Measurements from ENCODE around the gene PYGB.
A peak's percentile ranks its signal among the peaks of the same experiment; 100 is the strongest.

The PYGB gene

DNA sequence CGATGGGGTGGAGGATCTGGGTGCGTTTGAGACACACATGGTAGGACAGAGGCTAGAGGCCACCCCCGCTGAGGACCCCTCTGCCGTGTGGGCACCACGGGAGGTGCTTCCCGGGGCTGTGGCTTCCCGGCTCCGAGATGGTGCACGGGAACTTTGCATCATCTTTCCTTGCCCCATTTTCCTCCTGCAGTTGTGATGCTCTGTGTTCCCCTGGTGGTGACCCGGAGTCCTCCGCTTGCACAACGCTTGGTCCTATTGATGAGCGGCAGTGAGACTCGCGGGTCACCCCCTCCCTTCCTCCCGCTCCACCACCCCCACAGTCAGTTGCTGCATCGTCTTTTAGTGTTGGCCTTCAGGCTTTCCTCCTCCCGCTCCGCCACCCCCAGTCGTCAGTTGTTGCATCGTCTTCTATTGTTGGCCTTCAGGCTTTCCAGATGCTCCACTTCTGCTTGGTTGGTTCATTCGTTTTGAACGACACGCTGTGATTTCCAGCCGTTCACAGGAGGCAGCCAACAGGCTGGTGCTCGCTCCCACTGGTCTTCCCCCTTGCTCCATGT is 37.3 kb downstream of the PYGB start:
- ATAC-seq (no peak), DNase-seq (no peak)
- peak overlapping the region in 1 of 2 donors; percentile 83 for H3K27ac Mint-ChIP-seq
- H3K4me3 Mint-ChIP-seq, result no peak overlapping the region
- H3K4me1 Mint-ChIP-seq, result peaks cover 5% of the 10 kb centered on the region
- no peaks in the 10 kb centered on the region for H3K9me3 Mint-ChIP-seq
- H3K27me3 Mint-ChIP-seq, result no peaks in the 10 kb centered on the region

DNA sequence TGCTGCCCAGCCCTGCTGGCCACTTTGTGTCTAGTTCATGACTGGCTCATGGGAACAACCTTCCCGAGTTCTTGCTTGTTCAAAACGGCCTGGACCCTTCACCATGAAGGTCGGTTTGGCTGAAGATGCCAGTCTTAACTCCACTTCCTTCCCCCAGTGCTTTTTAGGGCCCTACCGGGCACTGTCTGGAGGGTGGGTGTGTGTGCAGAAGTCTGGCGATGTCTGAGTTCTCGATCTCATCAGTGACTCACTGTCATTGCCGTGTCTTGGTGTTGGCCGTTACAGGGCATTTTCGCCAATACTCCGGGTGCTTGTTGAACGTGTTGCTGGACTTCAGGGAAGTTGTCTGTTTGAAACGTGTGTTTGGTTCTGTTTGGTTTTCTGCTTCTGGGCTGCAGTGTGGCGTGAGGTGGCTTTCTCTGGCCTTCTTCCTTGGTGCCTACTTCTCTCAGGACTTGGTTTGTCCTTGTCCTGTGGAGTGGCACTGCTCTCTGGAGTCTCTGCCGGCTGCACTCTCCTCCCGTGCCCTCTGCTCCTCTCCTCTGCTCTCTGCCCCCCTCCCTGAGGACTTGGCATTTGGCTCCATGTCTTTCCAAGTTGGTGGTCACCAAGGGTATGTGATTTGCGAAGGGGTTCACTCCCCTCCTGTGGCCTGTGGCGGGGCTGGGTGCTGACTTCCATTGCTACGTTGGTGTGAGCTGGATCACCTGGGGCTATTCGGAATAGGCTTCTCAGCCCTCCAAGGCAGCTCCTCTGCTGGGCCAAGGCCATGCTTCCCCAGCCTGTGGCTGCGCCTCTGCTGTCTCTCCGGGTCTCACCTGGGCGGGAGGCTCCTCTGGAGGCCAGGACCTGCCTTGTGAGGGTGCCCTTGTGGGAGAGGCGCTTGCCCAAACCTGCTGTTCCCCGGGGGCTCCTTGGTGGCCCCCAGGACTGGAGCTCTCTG is 38.2 kb downstream of the PYGB start:
- Mint-ChIP-seq H3K27ac (no peak overlapping the region), H3K4me3 (no peak overlapping the region), H3K4me1 (peaks cover 5% of the 10 kb centered on the region), H3K27me3 (no peaks in the 10 kb centered on the region), H3K9me3 (no peaks in the 10 kb centered on the region)
- ATAC-seq, result no peak
- no peak for DNase-seq

DNA sequence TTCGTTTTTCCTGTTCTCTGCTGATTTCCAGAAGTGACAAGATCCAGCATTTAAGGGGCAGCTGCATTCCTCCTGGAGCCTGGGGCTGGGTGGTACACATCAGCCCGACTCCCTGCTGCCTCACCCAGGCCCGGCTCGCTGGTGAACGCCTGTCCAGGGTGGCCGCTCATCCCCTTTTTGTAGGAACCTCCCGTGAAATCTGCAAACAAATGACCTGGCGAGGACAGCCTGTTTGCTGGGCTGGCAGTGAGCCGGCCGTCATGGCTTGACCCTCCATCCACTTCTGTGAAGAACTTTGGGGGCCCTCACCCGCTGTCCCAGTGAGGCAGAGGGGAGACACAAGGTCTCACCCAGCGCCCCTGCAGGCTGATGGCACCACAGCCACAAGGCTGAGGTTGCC is 39.0 kb downstream of the PYGB start:
- DNase-seq (no peak), ATAC-seq (no peak)
- no peak overlapping the region for H3K27ac Mint-ChIP-seq
- H3K4me3 Mint-ChIP-seq, result no peak overlapping the region
- peaks cover 5% of the 10 kb centered on the region for H3K4me1 Mint-ChIP-seq
- no peaks in the 10 kb centered on the region for H3K9me3 Mint-ChIP-seq
- no peaks in the 10 kb centered on the region for H3K27me3 Mint-ChIP-seq

DNA sequence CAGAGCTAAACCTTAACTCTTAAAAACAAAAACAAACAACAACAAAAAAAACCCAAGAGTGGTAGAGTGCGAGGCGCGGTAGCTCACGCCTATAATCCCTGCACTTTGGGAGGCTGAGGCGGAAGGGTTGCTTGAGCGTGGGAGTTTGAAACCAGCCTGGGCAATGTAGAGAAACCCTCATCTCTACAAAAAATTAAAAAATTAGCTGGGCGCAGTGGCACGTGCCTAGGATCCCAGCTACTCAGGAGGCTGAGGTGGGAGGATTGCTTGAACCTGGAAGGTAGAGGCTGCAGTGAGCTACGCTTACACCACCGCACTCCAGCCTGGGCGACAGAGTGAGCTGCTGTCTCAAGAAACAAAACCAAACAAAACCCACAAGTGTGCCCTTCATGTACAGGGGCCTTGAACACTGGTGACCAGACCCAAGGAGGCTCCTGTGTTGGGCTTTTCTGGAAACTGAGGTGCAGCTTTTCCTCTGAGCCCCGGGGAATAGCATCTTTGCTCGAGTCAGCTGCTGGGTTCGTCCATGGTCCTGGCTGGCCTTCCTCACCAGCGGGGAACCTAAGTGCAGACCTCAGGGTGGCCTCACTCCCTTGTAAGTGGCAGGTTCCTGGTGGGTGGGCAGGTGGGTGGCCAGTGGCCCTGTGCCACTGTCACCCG is 39.9 kb downstream of the PYGB start:
- DNase-seq, result no peak
- peak overlapping the region in 1 of 2 donors; percentile 54 for H3K27ac Mint-ChIP-seq
- no peak overlapping the region for H3K4me3 Mint-ChIP-seq
- peaks cover 5% of the 10 kb centered on the region for H3K4me1 Mint-ChIP-seq
- no peaks in the 10 kb centered on the region for H3K9me3 Mint-ChIP-seq
- no peaks in the 10 kb centered on the region for H3K27me3 Mint-ChIP-seq
- ATAC-seq, result no peak

DNA sequence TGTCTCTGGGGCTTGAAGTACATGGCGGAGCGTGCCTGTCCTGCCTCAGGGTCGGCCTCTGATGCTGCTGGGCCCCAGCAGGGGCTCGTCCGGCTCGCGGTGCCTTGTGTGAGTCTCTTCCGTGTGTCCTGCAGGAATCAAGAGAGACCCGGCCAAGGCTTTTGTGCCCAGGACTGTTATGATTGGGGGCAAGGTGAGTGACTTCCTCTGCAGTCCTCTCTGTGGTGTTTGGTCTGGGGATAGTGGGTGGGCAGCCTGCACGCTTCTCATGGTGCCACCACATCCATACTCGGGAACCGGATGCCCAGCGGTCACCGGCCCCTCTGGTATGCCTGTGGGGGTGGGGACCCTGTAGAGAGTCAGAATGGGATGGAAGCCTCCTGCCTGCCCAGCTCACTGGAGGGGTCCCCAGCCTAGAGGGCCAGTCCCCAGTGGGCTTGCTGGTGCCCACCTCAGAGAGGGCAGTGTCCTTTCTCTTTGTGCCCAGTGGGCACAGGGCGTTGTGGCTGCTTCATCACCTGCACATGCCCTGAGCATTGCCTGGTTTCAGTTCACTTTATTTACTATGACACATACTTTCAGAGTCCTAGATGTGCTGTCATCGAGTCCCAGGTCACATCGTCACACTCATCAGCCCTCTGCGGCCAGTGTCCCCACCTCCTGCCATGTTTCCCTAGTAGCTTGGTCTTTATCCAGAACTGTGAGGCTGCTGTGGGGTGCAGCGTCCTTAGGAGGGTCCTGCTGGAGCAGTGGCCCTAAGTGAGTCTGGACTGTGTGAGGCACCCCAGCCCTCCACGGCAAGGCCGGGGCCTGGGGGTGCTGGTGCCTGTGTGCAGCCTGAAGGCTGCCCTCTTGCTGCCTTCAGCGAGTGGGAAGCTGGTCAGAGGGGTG is 40.7 kb downstream of the PYGB start:
- Mint-ChIP-seq H3K27me3 (no peaks in the 10 kb centered on the region), H3K27ac (peak overlapping the region; percentile 69 to 93), H3K9me3 (no peaks in the 10 kb centered on the region), H3K4me1 (peaks cover 9% of the 10 kb centered on the region), H3K4me3 (no peak overlapping the region)
- DNase-seq, result no peak
- no peak for ATAC-seq

DNA sequence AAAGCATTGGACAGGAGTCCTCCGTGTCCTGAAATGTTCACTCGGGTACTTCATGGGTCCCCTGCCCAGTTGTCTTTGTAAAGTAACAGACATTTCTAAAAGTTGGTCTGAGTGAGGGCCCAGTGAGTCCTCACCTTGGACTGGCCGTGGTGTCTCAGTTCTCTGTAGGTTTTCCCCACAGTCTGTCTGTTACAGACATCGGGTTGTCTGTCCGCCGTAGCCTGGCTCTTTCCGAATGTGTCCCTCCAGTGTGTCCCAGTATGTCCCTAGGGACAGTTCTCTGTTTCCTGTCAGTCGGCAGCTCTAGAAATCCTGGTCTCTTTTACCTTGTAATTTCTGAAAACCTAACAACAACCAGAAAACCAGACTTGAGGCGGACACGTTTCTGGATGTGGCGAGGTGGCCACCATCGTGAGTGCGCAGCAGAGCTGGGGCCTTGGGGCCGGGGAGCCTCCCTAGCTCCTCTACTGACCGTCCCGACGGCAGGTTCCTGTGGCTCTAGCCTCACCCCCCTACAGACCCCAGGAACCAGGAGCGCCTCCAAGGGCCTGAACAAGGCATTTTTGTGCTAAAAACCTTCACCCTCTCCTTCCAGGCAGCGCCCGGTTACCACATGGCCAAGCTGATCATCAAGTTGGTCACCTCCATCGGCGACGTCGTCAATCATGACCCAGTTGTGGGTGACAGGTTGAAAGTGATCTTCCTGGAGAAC is 42.2 kb downstream of the PYGB start:
- peaks cover 12% of the 10 kb centered on the region for H3K4me1 Mint-ChIP-seq
- H3K27ac Mint-ChIP-seq, result peak overlapping the region; percentile 5 to 61
- no peaks in the 10 kb centered on the region for H3K9me3 Mint-ChIP-seq
- no peak overlapping the region for H3K4me3 Mint-ChIP-seq
- ATAC-seq (no peak), DNase-seq (no peak)
- H3K27me3 Mint-ChIP-seq, result no peaks in the 10 kb centered on the region

DNA sequence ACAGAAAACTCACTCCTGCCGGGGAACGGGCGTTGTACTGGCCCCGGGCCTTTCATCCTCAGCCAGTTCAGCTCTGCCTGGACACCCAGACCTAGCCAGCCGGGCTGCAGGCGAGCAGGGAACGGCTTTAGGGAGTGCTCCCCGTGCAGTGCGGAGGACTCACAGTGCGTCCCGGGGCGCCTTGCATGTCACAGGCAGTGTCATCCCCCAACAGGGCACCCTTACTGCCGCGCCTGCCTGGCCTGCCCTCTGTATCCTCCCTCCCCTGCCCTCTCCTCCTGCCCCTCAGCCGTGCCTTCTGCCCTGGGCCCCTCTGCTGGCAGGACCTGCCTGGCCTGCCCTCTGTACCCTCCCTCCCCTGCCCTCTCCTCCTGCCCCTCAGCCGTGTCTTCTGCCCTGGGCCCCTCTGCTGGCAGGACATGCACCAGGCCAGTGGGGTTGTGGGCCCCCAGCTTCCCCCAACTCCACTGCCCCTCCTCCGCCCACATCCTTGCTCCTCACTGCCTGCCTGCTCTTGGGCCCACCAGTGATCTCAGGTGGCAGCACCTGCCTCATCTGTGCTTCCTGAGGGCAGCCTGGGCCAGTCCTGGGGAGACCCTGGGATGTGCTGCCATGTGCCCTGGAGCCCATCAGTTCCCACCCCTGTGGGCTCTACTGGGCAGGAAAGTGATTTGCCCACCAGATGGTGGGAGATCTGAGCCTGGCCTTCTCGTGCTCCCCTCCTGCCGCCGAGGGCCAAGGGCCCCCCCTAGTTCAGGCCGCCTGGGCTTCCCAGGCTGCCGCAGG is 43.0 kb downstream of the PYGB start:
- peak overlapping the region in 1 of 2 donors; percentile 97 for H3K27ac Mint-ChIP-seq
- no peaks in the 10 kb centered on the region for H3K27me3 Mint-ChIP-seq
- DNase-seq (no peak), ATAC-seq (no peak)
- H3K4me1 Mint-ChIP-seq, result peaks cover 12% of the 10 kb centered on the region
- H3K9me3 Mint-ChIP-seq, result no peaks in the 10 kb centered on the region
- H3K4me3 Mint-ChIP-seq, result no peak overlapping the region

DNA sequence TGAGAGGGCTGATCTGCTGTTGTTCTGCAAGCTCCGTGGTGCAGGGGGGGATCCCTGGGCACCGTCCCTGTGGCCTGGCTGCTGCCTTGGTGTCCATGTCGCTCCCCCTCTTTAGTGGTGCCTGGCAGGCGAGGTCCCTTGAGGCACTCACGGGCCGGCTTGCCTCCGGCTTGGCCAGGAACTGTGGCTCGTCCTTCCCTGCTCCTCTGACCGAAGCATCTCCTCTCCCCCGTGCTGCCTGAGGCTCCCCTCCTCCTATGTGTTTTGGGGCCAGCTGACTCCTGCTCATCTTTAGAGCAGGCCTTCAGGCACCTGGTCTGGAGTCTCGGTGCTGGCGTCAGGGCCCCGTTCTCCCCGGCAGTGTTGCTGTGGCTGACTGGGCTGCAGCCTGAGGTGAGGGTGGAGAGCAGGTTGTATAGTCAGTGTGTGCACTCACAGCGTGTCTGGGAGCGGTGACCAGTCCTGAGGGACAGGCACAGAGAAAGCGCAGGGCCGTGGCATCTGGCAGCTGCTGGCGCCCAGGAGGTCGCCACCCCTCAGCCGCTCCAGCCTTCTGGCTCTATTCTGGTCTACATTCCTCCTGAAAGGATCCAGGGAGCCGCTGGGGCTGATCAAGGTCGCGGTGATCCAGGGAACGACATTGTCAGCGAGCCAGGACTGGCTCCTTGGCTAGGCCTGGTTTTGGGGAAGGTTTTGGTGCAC is 43.7 kb downstream of the PYGB start:
- ATAC-seq, result no peak
- H3K4me3 Mint-ChIP-seq, result no peak overlapping the region
- no peaks in the 10 kb centered on the region for H3K27me3 Mint-ChIP-seq
- H3K4me1 Mint-ChIP-seq, result peaks cover 17% of the 10 kb centered on the region
- peak overlapping the region in 1 of 2 donors; percentile 97 for H3K27ac Mint-ChIP-seq
- H3K9me3 Mint-ChIP-seq, result no peaks in the 10 kb centered on the region
- no peak for DNase-seq

DNA sequence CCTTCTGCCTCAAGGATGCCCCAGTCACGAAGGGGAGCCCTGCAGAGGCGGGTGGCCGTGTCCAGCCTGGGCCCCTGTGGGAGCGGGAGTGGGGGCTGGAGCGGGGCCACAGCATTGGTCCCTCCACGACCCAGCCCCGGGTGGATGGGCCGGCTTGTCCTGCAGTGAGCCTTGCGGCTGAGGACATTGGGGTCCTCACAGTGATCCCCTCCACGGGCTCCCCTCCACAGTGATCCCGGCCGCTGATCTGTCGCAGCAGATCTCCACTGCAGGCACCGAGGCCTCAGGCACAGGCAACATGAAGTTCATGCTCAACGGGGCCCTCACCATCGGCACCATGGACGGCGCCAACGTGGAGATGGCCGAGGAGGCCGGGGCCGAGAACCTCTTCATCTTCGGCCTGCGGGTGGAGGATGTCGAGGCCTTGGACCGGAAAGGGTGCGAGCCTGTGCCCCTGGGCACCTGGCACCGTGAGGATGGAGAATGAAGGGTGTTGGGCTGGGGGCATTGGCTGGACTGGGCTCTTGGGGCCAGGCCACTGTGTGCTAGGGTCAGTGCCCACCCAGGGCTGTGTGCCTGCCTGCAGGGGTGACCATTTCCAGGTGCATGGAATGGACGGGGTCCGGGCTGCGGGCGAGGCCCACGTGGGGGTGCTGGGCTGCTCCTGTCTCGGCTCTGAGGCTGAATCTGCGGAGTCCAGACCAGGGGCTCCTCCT is 44.4 kb downstream of the PYGB start:
- Mint-ChIP-seq H3K27ac (peak overlapping the region; percentile 33 to 97), H3K27me3 (no peaks in the 10 kb centered on the region), H3K4me1 (peaks cover 22% of the 10 kb centered on the region), H3K4me3 (no peak overlapping the region), H3K9me3 (no peaks in the 10 kb centered on the region)
- DNase-seq, result no peak
- ATAC-seq, result no peak

DNA sequence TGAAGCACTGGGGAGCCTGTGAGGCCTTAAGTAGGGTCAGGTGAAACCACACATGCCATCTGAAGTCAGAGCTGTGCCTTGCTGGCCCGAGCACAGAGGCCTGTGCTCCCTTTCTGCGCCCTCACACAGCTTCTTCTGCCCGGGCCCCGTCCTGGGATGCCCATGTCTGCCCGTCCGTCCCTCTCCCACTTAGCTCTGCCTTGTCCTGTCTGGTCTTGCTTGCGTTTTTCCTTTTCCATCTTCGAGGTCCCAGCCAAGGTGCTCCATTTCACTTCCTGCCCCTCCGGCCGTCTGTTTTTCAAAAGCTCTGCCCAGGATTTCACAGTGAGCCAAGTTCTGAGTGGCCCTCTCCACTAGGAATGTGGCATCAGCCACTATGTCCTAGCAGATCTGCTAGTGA is 45.6 kb downstream of the PYGB start:
- DNase-seq (no peak), ATAC-seq (no peak)
- Mint-ChIP-seq H3K27ac (no peak overlapping the region), H3K4me1 (peaks cover 19% of the 10 kb centered on the region), H3K9me3 (no peaks in the 10 kb centered on the region), H3K27me3 (no peaks in the 10 kb centered on the region), H3K4me3 (no peak overlapping the region)

DNA sequence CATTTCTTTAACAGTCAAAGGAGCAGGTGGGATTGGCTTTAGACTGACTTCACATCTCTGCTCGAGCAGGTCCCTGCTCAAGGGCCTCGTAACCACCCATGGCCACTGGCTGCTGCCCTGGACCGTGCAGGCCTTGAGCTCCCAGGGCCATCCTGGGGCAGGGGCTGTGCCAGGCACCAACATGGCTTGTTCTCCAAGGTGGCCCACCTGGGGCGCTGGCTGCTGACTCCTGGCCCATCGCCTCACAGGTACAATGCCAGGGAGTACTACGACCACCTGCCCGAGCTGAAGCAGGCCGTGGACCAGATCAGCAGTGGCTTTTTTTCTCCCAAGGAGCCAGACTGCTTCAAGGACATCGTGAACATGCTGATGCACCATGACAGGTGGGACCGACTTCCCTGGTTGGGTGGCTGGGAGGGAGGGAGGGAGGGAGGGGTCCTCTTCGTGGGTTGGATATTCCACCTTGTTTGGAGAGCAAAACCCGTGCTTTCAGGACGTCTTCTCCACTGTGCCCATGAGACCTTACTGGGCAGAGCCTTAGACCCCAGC is 46.1 kb downstream of the PYGB start:
- ATAC-seq (no peak), DNase-seq (no peak)
- H3K27me3 Mint-ChIP-seq, result no peaks in the 10 kb centered on the region
- peaks cover 17% of the 10 kb centered on the region for H3K4me1 Mint-ChIP-seq
- H3K4me3 Mint-ChIP-seq, result no peak overlapping the region
- no peaks in the 10 kb centered on the region for H3K9me3 Mint-ChIP-seq
- H3K27ac Mint-ChIP-seq, result peak overlapping the region in 1 of 2 donors; percentile 63

DNA sequence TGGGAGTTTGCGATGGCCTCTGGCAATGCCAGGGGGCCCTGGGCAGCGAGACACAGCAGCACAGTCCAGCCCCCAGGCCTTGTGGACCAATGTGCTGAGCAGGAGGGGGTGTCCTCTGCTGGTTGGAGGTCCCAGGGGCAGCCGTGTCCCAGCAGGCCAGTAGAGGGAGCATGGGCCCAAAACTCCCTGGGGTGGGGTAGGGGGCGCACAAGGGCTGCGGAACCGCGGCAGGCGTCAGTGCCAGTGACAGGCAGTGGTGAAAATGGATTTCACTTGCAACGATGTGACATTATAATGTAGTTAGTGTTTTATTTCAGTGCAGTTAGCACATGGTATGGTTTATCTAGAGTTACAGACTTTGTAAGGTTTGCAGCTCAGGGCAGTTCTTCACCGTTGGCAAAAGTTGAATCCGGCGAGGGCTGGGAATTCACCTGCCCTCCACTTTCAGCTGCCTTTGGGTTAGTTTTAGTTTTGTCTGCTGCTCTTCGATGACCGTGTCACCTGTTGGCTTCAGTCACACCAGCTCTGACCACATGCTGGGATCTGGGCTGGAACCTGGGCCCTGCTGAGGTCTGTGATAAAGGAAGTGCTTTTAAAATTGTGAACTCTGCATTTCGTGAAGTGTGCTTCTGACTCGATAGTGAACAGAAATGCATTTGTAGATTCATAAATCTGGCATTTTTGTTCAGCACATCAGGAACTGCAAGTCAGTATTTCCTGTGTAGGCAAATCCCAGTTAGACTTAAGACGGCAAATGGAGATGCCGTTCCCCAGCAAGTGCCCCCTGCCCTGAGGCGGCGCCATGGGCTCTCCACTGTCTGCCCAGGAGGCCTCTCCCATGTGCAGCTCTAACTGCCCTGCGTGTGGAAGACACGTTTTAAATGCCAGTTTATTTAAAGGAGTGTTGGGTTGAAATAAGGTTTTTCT is 46.8 kb downstream of the PYGB start:
- peak; percentile 62 to 66 for DNase-seq
- peak; percentile 82 for ATAC-seq
- Mint-ChIP-seq H3K4me3 (no peak overlapping the region), H3K9me3 (no peaks in the 10 kb centered on the region), H3K4me1 (peaks cover 22% of the 10 kb centered on the region), H3K27me3 (no peaks in the 10 kb centered on the region), H3K27ac (peak overlapping the region; percentile 63 to 78)

All from stimulated activated naive CD8-positive, alpha-beta T cell treated with anti-CD3 and anti-CD28 coated beads, Interleukin-15, amount 100 ng/mL, for 72 hours (primary cell).